Measurements from ENCODE around the gene PSMB5. TPM values are rescaled to one million over a fixed set of nuclear protein-coding genes. Genes with fewer than 3 reads are reported as not detected.

Gene PSMB5
- total and polyA plus RNA-seq, 9 of the 15 experiments (the other 6 are each of a cell fraction or from before 2014, with no cell fraction given), result 198 to 1,870 (median 269) TPM

DNA sequence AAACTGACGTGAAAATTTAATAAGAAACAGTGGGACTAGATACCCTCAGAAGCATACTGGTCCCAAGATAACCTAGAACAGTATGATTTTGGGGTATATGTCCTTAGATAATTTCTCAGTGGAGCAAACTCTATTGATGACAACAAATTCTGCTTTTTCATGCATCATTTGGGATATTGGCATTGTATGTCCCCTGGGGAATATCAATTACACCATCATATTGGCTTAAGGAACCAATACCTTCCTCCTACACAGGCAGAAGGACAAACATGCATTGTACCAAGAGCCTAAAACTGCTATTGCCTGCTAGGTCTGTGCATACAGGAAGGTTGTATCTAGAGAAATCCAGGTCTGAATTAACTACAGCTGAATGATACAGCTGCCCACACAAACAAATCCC, 40.2 kb upstream of the PSMB5 start:
- Histone ChIP-seq H3K4me3 (no peak overlapping the region), H3K27ac (ENCODE audit: extremely low read depth, low read depth, low read length) (no peak overlapping the region), H2AFZ (ENCODE audit: low read depth, low read length) (no peak overlapping the region), H3K4me2 (ENCODE audit: insufficient read depth, low read length) (no peak overlapping the region), H3K9me1 (ENCODE audit: control insufficient read depth, insufficient read depth, low read length) (no peaks in the 10 kb centered on the region), H4K20me1 (replicated peaks; ENCODE audit: control insufficient read depth, insufficient read depth, low read length) (no peaks in the 10 kb centered on the region), H3K79me2 (ENCODE audit: control insufficient read depth, insufficient read depth, low read length) (peaks cover 34% of the 10 kb centered on the region), H3K9me3 (replicated peaks; ENCODE audit: control insufficient read depth, insufficient read depth, low read depth, low read length) (no peaks in the 10 kb centered on the region), H3K9ac (ENCODE audit: insufficient read depth in 1 of 2, low read depth in 2 of 2, low read length in 2 of 2) (no peak overlapping the region), H3K27me3 (ENCODE audit: control insufficient read depth in 2 of 2, insufficient read depth in 2 of 2, low read length in 2 of 2) (no peaks in the 10 kb centered on the region), H3K36me3 (ENCODE audit: control insufficient read depth, insufficient read depth, low read length) (peaks cover 77% of the 10 kb centered on the region), H3K4me1 (replicated peaks in 1 of 2; ENCODE audit: control insufficient read depth in 2 of 2, insufficient read depth in 2 of 2, low read length in 2 of 2) (peaks cover 26 to 41% of the 10 kb centered on the region in 2 experiments)
- in situ Hi-C loops (cut with MboI), result no loop called here
- intact Hi-C loops (cut with micrococcal nuclease), result no loop called here
- ATAC-seq (no peak), FAIRE-seq (no peak), DNase-seq (ENCODE audit: extremely low read depth in 1 of 4, low spot score in 3 of 4) (no peak)
- POLR2A ChIA-PET, result interaction anchor here (0.7 to 1.5 kb wide), 3 partner anchors 8 to 204 kb away, joined by 3 read pairs; partner anchors contain the start of gene LRP10
- BruUV-seq (replicated peaks), result no TSS peak
- 85% methylated on average over 1 of the region's 1 CpG for WGBS (ENCODE audit: insufficient coverage, low coverage, missing lambda C conversion rate)
- TF ChIP-seq NFRKB (IDR thresholded peaks at IDR 0.05; ENCODE audit: low read depth), result no peak
- TF ChIP-seq ARID2 (IDR thresholded peaks at IDR 0.05), result no peak
- no peak for TF ChIP-seq GTF2F1 (IDR thresholded peaks at IDR 0.05; ENCODE audit: low read depth, low read length)
- no peak for TF ChIP-seq NFE2 (IDR thresholded peaks at IDR 0.05; ENCODE audit: low read depth)
- no peak for TF ChIP-seq FOXP1 (CRISPR knock-in tag; IDR thresholded peaks at IDR 0.05)
- no peak for TF ChIP-seq PHF8 (IDR thresholded peaks at IDR 0.05; ENCODE audit: borderline replicate concordance, low read length)
- TF ChIP-seq RHOXF2B (CRISPR knock-in tag; conservative IDR thresholded peaks at IDR 0.05), result no peak
- no peak for TF ChIP-seq DMBX1 (CRISPR knock-in tag; IDR thresholded peaks at IDR 0.05; ENCODE audit: borderline replicate concordance)
- TF ChIP-seq, protein P1, sequence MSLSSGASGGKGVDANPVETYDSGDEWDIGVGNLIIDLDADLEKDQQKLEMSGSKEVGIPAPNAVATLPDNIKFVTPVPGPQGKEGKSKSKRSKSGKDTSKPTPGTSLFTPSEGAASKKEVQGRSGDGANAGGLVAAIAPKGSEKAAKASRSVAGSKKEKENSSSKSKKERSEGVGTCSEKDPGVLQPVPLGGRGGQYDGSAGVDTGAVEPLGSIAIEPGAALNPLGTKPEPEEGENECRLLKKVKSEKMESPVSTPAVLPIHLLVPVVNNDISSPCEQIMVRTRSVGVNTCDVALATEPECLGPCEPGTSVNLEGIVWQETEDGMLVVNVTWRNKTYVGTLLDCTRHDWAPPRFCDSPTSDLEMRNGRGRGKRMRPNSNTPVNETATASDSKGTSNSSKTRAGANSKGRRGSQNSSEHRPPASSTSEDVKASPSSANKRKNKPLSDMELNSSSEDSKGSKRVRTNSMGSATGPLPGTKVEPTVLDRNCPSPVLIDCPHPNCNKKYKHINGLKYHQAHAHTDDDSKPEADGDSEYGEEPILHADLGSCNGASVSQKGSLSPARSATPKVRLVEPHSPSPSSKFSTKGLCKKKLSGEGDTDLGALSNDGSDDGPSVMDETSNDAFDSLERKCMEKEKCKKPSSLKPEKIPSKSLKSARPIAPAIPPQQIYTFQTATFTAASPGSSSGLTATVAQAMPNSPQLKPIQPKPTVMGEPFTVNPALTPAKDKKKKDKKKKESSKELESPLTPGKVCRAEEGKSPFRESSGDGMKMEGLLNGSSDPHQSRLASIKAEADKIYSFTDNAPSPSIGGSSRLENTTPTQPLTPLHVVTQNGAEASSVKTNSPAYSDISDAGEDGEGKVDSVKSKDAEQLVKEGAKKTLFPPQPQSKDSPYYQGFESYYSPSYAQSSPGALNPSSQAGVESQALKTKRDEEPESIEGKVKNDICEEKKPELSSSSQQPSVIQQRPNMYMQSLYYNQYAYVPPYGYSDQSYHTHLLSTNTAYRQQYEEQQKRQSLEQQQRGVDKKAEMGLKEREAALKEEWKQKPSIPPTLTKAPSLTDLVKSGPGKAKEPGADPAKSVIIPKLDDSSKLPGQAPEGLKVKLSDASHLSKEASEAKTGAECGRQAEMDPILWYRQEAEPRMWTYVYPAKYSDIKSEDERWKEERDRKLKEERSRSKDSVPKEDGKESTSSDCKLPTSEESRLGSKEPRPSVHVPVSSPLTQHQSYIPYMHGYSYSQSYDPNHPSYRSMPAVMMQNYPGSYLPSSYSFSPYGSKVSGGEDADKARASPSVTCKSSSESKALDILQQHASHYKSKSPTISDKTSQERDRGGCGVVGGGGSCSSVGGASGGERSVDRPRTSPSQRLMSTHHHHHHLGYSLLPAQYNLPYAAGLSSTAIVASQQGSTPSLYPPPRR (CRISPR knock-in tag; IDR thresholded peaks at IDR 0.05; ENCODE audit: borderline replicate concordance), result no peak
- no peak for TF ChIP-seq TAF1 (IDR thresholded peaks at IDR 0.05; ENCODE audit: control insufficient read depth, extremely low read depth, insufficient read depth, low read length, severe bottlenecking)
- CTCF ChIA-PET (ENCODE audit: low intra/inter-chr PET ratio), result interaction anchor here (0.6 to 1.4 kb wide), 2 partner anchors 35 to 86 kb away, joined by 4 to 6 read pairs; no protein-coding TSS in a partner anchor
